ENCODE data around the gene GSTM2.

Gene GSTM2

GRCh38 chr1:109625601-109626560 is 42.0 kb upstream of the GSTM2 start:
- Mint-ChIP-seq H3K9me3 (no peaks in the 10 kb centered on the region), H3K36me3 (peaks cover 55% of the 10 kb centered on the region), H3K4me3 (no peak overlapping the region), H3K27ac (peak overlapping the region; percentile 84), H3K4me1 (peaks cover 56% of the 10 kb centered on the region)
- ATAC-seq (no peak), DNase-seq (ENCODE audit: low spot score in 2 of 2) (peak in 1 of 2 donors; percentile 47)

GRCh38 chr1:109626682-109627408 is 41.0 kb upstream of the GSTM2 start:
- no peak for ATAC-seq
- H3K4me1 Mint-ChIP-seq, result peaks cover 51% of the 10 kb centered on the region
- H3K27ac Mint-ChIP-seq, result peak overlapping the region; percentile 53

DNA sequence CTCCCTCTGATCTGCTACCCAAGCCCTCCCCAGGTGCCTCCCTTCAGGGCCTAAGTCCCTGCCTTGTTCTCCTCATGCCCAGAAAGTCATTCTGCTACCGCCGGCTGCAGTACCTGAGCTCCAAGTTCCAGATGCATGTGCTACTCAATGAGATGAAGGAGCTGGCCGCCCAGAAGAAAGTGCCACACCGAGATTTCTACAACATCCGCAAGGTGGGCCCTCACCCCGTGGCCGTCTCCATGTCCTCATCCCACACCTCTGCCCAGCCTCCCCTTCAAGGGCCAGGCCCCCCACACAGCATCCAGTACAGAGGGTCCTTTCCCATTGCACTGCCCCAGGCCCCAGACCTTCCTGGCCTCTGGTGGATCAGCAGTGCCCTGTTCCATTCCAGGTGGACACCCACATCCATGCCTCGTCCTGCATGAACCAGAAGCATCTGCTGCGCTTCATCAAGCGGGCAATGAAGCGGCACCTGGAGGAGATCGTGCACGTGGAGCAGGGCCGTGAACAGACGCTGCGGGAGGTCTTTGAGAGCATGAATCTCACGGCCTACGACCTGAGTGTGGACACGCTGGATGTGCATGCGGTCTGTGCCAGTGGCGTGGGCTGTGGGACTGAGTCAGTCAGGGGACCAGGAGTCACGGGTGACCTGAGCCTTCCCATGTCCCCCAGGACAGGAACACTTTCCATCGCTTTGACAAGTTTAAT is 40.0 kb upstream of the GSTM2 start:
- no peaks in the 10 kb centered on the region for H3K9me3 Mint-ChIP-seq
- H3K4me1 Mint-ChIP-seq, result peaks cover 43% of the 10 kb centered on the region
- H3K36me3 Mint-ChIP-seq, result peaks cover 61% of the 10 kb centered on the region
- H3K4me3 Mint-ChIP-seq, result no peak overlapping the region
- DNase-seq (ENCODE audit: low spot score in 2 of 2) (peak in 1 of 2 donors; percentile 46), ATAC-seq (no peak)
- H3K27ac Mint-ChIP-seq, result peak overlapping the region; percentile 53

More at GRCh38 chr1:109626682-109627408, 41.0 kb upstream of the GSTM2 start:
- peak in 1 of 2 donors; percentile 45 for DNase-seq (ENCODE audit: low spot score in 2 of 2)
- H3K36me3 Mint-ChIP-seq, result peaks cover 57% of the 10 kb centered on the region
- no peaks in the 10 kb centered on the region for H3K9me3 Mint-ChIP-seq
- H3K4me3 Mint-ChIP-seq, result no peak overlapping the region

GRCh38 chr1:109628540-109629321 is 39.1 kb upstream of the GSTM2 start:
- peak in 1 of 2 donors; percentile 46 for DNase-seq (ENCODE audit: low spot score in 2 of 2)
- Mint-ChIP-seq H3K9me3 (no peaks in the 10 kb centered on the region), H3K4me3 (no peak overlapping the region), H3K4me1 (peaks cover 35% of the 10 kb centered on the region), H3K36me3 (peaks cover 61% of the 10 kb centered on the region), H3K27ac (peak overlapping the region; percentile 26)
- ATAC-seq, result peak; percentile 59

DNA sequence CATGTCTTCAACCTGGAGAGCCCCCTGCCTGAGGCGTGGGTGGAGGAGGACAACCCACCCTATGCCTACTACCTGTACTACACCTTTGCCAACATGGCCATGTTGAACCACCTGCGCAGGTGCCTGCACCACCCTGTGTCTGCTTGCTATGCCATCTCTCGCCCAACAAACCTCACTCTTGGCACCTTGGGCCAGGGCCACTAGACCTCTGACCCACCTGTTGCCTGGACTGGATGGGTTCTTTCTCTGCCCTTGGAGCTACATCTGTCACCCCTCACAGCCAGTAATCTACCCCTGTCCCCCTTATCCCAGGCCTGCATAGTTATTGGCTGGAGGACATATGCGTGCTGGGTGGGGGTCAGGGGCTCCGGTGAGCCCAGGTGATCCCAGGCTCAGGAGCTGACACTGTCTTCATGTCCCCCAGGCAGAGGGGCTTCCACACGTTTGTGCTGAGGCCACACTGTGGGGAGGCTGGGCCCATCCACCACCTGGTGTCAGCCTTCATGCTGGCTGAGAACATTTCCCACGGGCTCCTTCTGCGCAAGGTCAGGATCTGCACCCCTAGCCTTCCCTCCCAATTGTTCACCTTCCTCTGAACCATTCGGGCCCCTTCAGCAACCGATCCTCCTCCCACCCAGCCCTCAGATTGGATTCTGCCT is 38.4 kb upstream of the GSTM2 start:
- Mint-ChIP-seq H3K36me3 (peaks cover 61% of the 10 kb centered on the region), H3K4me3 (no peak overlapping the region), H3K4me1 (peaks cover 32% of the 10 kb centered on the region), H3K9me3 (no peaks in the 10 kb centered on the region), H3K27ac (peak overlapping the region; percentile 37)
- ATAC-seq, result no peak
- DNase-seq (ENCODE audit: low spot score in 2 of 2), result peak in 1 of 2 donors; percentile 48

DNA sequence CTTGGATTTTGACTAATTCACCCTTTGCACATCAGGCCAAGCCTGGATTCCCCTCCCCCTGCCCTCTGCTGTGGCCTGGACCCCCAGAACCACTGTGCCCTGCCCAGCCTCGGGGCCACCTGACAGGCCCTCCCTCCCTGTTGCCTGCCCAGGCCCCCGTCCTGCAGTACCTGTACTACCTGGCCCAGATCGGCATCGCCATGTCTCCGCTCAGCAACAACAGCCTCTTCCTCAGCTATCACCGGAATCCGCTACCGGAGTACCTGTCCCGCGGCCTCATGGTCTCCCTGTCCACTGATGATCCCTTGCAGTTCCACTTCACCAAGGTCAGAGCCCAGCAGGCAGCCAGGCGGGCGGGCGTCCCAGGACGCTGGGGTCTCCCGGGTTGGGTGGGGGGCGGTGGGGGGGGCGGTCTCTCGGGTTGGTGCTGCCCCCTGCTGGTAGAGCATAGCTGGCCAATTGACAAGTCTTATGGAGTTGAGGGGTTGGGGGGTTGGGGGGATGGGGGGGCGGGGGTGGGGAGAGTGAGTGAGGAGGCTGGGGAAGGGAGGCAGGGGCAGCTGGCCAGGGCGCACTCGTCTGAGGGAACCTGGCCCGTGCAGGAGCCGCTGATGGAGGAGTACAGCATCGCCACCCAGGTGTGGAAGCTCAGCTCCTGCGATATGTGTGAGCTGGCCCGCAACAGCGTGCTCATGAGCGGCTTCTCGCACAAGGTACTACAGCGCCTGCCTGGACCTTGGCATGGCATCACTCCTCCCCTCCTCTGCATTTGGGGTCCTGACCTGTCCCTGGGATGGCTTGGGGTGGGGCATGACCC is 37.6 kb upstream of the GSTM2 start:
- Mint-ChIP-seq H3K36me3 (peaks cover 61% of the 10 kb centered on the region), H3K9me3 (no peaks in the 10 kb centered on the region), H3K4me1 (peaks cover 36% of the 10 kb centered on the region), H3K4me3 (no peak overlapping the region), H3K27ac (peak overlapping the region; percentile 37)
- peak in 1 of 2 donors; percentile 53 for DNase-seq (ENCODE audit: low spot score in 2 of 2)
- no peak for ATAC-seq

- ATAC-seq (no peak), DNase-seq (ENCODE audit: low spot score in 2 of 2) (peak in 1 of 2 donors; percentile 46)
- H3K9me3 Mint-ChIP-seq, result no peaks in the 10 kb centered on the region
- peaks cover 34% of the 10 kb centered on the region for H3K4me1 Mint-ChIP-seq
- peak overlapping the region; percentile 33 for H3K27ac Mint-ChIP-seq
- H3K36me3 Mint-ChIP-seq, result peaks cover 58% of the 10 kb centered on the region
- no peak overlapping the region for H3K4me3 Mint-ChIP-seq
Observed at GRCh38 chr1:109630898-109631512, 36.9 kb upstream of the GSTM2 start.

- H3K4me3 Mint-ChIP-seq, result no peak overlapping the region
- ATAC-seq (no peak), DNase-seq (ENCODE audit: low spot score in 2 of 2) (peak in 1 of 2 donors; percentile 44)
- H3K4me1 Mint-ChIP-seq, result peaks cover 31% of the 10 kb centered on the region
- peak overlapping the region; percentile 33 for H3K27ac Mint-ChIP-seq
- H3K36me3 Mint-ChIP-seq, result peaks cover 52% of the 10 kb centered on the region
- H3K9me3 Mint-ChIP-seq, result no peaks in the 10 kb centered on the region
Observed at GRCh38 chr1:109631513-109632505, 36.0 kb upstream of the GSTM2 start.

GRCh38 chr1:109632671-109633346 is 35.0 kb upstream of the GSTM2 start:
- DNase-seq (ENCODE audit: low spot score in 2 of 2) (peak in 1 of 2 donors; percentile 45), ATAC-seq (no peak)
- no peaks in the 10 kb centered on the region for H3K9me3 Mint-ChIP-seq
- no peak overlapping the region for H3K4me3 Mint-ChIP-seq
- peaks cover 44% of the 10 kb centered on the region for H3K36me3 Mint-ChIP-seq
- H3K4me1 Mint-ChIP-seq, result peaks cover 30% of the 10 kb centered on the region
- peak overlapping the region; percentile 58 for H3K27ac Mint-ChIP-seq

GRCh38 chr1:109634292-109634691 is 33.6 kb upstream of the GSTM2 start:
- Mint-ChIP-seq H3K36me3 (peaks cover 29% of the 10 kb centered on the region), H3K27ac (peak overlapping the region; percentile 39), H3K4me1 (peaks cover 22% of the 10 kb centered on the region), H3K9me3 (no peaks in the 10 kb centered on the region), H3K4me3 (no peak overlapping the region)
- ATAC-seq (peak; percentile 73), DNase-seq (ENCODE audit: low spot score in 2 of 2) (peak in 1 of 2 donors; percentile 45)

- peak in 1 of 2 donors; percentile 46 for DNase-seq (ENCODE audit: low spot score in 2 of 2)
- Mint-ChIP-seq H3K4me3 (no peak overlapping the region), H3K9me3 (no peaks in the 10 kb centered on the region), H3K36me3 (peaks cover 24% of the 10 kb centered on the region), H3K27ac (peak overlapping the region; percentile 39), H3K4me1 (peaks cover 24% of the 10 kb centered on the region)
- peak; percentile 46 for ATAC-seq
Observed at GRCh38 chr1:109634771-109635750, 32.8 kb upstream of the GSTM2 start.

Data from stimulated activated effector memory CD8-positive, alpha-beta T cell treated with anti-CD3 and anti-CD28 coated beads, Interleukin-12 subunit alpha, Interleukin-12 subunit beta, amount 100 ng/mL, for 72 hours (primary cell).